ENCODE data around the gene SMC6. TPM values are rescaled to one million over a fixed set of nuclear protein-coding genes. Genes with fewer than 3 reads are reported as not detected.

SMC6 gene
- total and polyA plus RNA-seq, 10 of the 15 experiments (the other 5 are each of a cell fraction or from before 2014, with no cell fraction given), result 12.8 to 63.8 (median 38.8) TPM

DNA sequence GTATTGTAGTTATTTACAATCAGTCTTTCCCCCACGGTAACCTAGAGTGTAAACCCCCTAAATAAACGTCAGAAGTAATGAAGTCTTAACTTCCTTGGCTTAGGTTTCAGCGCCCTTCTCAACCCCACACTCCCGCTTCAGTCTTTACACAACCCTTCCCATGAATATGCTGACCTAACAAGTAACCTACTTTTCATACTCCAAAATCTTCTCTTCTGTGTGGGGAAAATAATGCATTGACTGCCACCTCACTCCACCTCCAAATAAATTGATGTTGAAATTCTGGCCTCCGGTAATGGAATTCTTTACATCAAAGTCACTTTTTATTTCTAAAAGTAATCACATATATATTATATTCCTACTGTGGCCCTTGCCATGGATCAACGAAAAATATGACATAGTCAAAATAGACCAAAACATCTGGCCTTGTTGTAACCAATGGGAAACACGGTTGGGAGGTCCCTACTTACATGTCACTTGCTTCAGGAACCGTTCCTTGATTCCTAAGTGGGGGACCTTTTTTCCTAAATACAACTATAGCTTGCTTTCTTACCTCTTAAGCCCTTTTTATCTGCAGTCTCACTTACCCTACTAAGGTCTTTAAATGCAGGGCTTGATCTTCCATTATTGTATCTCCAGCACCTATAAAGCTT is 1.3 kb upstream of the SMC6 start:
- WGBS (ENCODE audit: insufficient coverage, insufficient replicate concordance, low lambda C conversion rate, missing lambda C conversion rate), result 1% methylated on average over 8 of the region's 8 CpGs
- peak overlapping the region; percentile 91 for H3K4me3 ChIP-seq
- peak overlapping the region; percentile 32 for H3K4me2 ChIP-seq (ENCODE audit: control insufficient read depth, insufficient read depth)
- DNase-seq (ENCODE audit: low read depth, low spot score) (no peak), ATAC-seq (no peak), FAIRE-seq (no peak)
- POLR2A ChIA-PET, result interaction anchor here (1.1 to 2.9 kb wide), 4 partner anchors 45 to 68 kb away, joined by 5 to 16 read pairs (median 12); no protein-coding TSS in a partner anchor
- CTCF ChIA-PET, result interaction anchor here (0.7 to 5.4 kb wide), 15 partner anchors 8 to 77 kb away, joined by 3 to 79 read pairs (median 4); no protein-coding TSS in a partner anchor
- TF ChIP-seq, protein P1, sequence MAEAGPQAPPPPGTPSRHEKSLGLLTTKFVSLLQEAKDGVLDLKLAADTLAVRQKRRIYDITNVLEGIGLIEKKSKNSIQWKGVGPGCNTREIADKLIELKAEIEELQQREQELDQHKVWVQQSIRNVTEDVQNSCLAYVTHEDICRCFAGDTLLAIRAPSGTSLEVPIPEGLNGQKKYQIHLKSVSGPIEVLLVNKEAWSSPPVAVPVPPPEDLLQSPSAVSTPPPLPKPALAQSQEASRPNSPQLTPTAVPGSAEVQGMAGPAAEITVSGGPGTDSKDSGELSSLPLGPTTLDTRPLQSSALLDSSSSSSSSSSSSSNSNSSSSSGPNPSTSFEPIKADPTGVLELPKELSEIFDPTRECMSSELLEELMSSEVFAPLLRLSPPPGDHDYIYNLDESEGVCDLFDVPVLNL (IDR thresholded peaks at IDR 0.05; ENCODE audit: low read depth, low read length), result 0 out of 2 replicates have a peak, but pooled peaks have one; percentile 13
- TF ChIP-seq SIN3A (IDR thresholded peaks at IDR 0.05; ENCODE audit: low read depth, low read length) (0 out of 2 replicates have a peak, but pooled peaks have one; percentile 41), SMAD5 (IDR thresholded peaks at IDR 0.05; ENCODE audit: low read depth) (no peak)
- TF ChIP-seq, protein P2, sequence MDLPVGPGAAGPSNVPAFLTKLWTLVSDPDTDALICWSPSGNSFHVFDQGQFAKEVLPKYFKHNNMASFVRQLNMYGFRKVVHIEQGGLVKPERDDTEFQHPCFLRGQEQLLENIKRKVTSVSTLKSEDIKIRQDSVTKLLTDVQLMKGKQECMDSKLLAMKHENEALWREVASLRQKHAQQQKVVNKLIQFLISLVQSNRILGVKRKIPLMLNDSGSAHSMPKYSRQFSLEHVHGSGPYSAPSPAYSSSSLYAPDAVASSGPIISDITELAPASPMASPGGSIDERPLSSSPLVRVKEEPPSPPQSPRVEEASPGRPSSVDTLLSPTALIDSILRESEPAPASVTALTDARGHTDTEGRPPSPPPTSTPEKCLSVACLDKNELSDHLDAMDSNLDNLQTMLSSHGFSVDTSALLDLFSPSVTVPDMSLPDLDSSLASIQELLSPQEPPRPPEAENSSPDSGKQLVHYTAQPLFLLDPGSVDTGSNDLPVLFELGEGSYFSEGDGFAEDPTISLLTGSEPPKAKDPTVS (IDR thresholded peaks at IDR 0.05; ENCODE audit: low read depth, low read length), result 0 out of 2 replicates have a peak, but pooled peaks have one; percentile 25
- peak overlapping the region; percentile 70; the same call in 1 of the 2 replicates for H2AFZ ChIP-seq (ENCODE audit: control insufficient read depth, low read depth, low read length)
- in situ Hi-C loops (cut with MboI), result no loop called here
- peak overlapping the region; percentile 94 for H3K27ac ChIP-seq (ENCODE audit: control insufficient read depth, insufficient read depth)
- BruUV-seq (replicated peaks), result TSS peak; percentile 61
- no peaks in the 10 kb centered on the region for H3K27me3 ChIP-seq (replicated peaks in 1 of 2; ENCODE audit: control insufficient read depth in 2 of 2, insufficient read depth in 2 of 2, low read length in 1 of 2)
- H3K36me3 ChIP-seq (ENCODE audit: control insufficient read depth in 2 of 2, insufficient read depth in 2 of 2, low read length in 1 of 2), result peaks cover 0 to 2% of the 10 kb centered on the region in 2 experiments; a peak in 1 of 4 replicates
- RAD21 ChIA-PET (ENCODE audit: unreplicated experiment), result interaction anchor here (0.8 to 5.4 kb wide), 10 partner anchors 15 to 286 kb away, joined by 3 to 49 read pairs (median 10); partner anchors contain the start of gene MSGN1
- H3K4me1 ChIP-seq (ENCODE audit: control insufficient read depth, insufficient read depth, low read length), result peaks cover 9% of the 10 kb centered on the region
- SMC1A ChIA-PET (ENCODE audit: uncharacterized antibody, unreplicated experiment), result interaction anchor here (0.6 to 6.1 kb wide), 13 partner anchors 7 to 108 kb away, joined by 3 to 60 read pairs (median 13); no protein-coding TSS in a partner anchor
- no peaks in the 10 kb centered on the region for H4K20me1 ChIP-seq (ENCODE audit: control insufficient read depth, insufficient read depth)
- H3K9ac ChIP-seq (ENCODE audit: control insufficient read depth, insufficient read depth, low read length), result peak overlapping the region; percentile 94
- intact Hi-C loops (cut with micrococcal nuclease; ENCODE audit: unreplicated experiment), result loop anchor here (5.0 to 10.0 kb wide), 2 partner anchors 238 to 1100 kb away; partner anchors contain the start of gene RAD51AP2
- no peaks in the 10 kb centered on the region for H3K9me3 ChIP-seq (replicated peaks; ENCODE audit: control insufficient read depth, insufficient read depth, low read length)
- H3K79me2 ChIP-seq (ENCODE audit: control insufficient read depth, insufficient read depth, low read length), result peaks cover 95% of the 10 kb centered on the region
